Activated effector memory CD4-positive, alpha-beta T cell treated with anti-CD3 and anti-CD28 coated beads, Interleukin-2, amount 50 U/mL, for 16 hours (primary cell): ENCODE results near the gene LRRC53.

ENCODE experiments used
- DNase-seq: peaks from one replicate; pipeline ENCODE4 v3.0.0-alpha.2; 2020

Gene LRRC53

DNA sequence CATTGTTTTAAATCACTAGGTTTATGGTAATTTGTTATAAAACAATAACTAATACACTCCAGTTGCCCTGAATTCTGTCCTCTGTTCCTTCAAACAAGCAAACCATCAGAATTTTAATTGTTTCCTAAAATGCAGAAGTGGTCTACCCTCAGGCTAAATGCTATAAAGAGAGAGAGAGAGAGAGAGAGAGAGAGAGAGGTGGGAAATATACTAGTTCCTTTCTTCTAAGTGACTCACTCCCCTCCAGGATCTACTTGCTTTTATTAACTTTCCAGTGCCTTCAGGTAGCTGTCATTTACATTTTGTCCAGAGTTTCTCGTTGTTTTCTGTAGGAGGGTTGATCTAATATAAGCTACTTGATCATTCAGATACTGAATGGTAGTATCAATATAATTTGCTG, 26.4 kb downstream of the LRRC53 start:
- DNase-seq, result no peak

DNA sequence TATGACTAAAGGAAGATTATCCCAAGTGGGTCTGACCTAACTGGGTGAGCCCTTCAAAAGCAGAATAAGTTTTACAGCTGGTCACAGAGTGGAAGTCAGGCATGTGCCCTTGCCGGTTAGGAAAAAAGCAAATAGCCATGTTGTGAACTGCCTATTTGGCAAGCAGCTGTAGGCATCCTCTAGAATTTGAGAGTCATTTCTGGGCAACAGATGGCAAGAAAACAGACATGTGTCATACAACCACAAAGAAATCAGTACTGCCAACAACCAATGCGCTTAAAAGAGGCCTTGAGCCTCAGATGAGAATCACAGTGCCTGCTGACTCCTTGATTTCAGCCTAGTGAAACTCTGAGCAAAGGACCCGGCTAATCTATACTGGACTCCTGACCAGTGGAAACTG, 26.8 kb downstream of the LRRC53 start:
- DNase-seq, result no peak

DNA sequence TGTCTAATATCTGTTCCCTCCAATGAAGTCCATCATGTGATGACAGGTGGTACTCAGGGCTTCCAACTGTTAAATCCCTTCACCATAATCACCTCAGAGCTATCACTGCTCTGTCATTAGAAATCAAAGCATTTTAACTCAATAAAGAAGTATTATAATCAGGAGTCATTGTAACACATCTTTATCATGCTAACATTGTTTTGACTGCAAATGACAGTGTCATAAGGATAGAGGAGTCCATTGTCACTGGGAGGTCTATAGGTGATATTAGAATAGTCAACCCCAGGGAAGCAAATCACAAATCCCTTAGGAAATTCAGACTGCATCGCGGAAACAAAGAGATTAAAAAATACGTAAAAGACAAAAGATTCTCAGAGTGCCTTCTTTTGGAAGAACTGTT, 30.8 kb downstream of the LRRC53 start:
- no peak for DNase-seq

DNA sequence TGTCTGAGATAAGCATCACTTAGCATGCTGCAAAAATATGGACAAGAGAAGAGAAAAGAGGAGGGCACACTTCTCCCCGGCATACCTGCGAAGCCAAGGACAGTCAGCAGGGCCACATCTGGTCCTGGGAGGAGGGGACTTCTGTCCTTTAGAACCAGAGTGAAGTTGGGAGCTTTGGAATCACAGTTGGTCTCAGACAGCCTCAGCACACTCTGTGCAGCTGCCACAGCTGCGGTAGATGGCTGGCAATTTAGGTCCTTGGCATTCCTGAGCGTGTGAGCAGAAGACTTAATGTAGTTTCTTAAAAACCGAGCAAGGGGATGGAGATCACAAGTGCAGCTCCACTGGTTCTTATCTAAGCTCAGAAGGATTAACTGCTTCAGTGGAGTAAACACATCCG, 32.3 kb downstream of the LRRC53 start:
- DNase-seq, result no peak

DNA sequence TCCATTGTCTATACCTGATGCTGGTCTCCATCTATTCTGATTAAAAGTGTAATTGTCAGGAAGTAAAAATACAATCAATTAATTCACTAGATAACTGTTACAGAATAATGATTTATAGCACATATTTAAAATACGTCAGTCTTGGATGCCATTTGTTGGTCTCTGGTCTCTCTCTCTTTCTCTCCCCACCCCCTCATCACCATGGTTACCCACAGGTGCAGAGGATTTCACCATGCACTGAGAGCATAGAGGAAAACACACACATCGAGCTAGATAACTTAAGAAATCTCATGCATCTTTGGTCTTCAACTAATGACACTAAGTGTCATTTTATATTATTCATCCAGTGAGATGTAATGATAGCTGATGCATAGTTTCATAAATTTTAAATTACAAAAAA, 33.4 kb downstream of the LRRC53 start:
- DNase-seq, result no peak

DNA sequence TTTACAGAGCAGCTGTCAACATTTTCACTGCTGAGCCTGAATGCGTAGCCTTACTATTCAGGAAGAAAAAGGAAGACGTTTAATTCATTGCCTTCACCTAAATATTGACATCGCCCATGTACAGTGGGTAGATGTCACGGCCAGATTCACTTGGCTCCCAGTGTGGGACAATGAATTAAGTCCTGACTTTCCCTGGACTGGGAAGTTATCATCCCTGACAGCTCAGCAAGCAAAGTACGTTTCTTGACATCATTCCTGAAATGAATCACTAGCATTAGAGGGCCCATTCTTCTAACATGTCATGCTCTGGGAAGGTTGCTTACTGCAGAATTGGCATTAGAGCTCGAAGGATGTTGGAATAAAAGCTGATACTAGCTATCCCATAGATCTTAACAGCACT, 37.8 kb downstream of the LRRC53 start:
- no peak for DNase-seq

DNA sequence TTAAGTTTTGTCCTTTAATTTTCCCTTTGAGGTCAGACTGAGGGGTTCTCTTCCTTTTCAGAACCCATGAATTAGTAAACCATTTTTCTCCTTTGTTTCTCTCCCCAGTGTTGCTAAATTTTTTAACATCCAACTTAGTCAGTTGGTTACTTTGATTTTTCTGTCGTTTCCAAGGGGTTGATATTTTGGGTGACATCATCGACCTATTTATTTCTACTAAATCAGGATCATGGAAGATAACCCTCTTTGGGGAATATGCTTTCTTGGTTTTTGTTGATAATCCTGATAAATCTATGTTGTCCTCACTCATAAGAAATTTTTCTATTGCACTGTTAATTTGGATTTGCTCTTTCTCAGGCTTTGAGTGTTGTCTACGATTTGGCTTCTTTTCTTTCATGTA, 40.9 kb downstream of the LRRC53 start:
- no peak for DNase-seq

DNA sequence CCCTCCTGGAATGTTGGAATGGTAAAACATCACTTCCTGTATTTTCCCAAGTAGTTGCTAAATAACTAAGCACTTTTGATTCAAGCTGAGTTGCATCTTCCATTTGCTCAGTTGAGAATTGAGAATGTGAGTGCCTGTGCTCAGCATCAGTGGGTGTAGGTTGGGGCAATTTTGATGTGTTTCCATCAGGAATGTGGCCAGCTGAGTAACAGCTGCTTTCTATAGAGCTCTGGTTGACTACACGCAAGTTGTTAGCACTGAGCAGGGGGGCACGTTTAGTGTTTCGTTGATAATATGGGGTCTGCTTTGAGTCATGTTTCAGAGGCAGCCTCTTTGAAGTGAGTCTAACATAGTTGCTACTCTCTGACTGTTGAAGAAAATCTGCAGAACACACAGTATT, 41.5 kb downstream of the LRRC53 start:
- DNase-seq, result no peak

DNA sequence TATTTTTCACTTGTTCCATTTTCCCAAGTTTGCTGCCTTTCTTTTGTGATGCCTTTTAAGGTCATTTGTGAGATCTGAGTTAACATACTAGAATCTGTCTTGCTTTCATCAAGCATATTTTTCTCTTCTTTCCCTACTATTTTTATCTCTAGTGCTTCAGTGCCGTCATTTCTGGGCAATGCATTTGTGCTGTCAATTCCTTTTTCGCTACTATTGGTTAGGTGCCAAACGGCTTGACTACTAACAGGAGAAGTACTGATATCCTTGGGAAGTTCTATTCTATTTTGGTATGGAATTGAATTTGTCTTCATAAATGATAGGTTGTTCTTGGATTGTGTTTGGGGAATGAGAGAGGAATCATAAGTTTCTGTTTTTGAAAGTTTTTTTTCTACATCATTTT, 42.2 kb downstream of the LRRC53 start:
- no peak for DNase-seq

DNA sequence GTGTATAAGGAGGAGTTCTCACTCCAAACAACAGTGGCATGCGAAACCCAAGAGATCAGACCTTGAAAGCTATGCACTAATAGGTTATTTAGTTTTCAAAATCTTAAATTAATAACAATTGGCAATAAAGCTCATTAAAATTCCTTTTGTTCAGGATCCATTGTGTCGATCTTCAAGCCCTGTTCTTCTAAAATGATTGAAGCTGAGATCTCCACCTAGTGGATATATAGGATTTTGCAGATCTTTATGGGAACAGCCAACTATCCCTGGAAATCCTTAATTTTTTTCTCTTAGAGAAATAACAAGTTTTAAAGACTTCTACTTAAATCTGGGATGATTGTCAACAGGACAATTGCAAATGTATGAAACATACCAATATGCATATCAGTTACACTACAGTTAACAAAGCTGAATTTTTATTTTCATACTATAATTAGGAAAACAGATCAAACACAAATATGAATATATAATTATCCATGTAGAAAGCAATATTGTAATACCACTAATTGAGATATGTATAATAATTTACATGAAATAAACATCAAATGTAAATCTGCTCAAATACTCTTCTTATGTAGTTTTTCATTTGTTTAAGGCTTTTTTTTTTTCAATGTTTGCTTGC, 43.3 kb downstream of the LRRC53 start:
- DNase-seq, result no peak

DNA sequence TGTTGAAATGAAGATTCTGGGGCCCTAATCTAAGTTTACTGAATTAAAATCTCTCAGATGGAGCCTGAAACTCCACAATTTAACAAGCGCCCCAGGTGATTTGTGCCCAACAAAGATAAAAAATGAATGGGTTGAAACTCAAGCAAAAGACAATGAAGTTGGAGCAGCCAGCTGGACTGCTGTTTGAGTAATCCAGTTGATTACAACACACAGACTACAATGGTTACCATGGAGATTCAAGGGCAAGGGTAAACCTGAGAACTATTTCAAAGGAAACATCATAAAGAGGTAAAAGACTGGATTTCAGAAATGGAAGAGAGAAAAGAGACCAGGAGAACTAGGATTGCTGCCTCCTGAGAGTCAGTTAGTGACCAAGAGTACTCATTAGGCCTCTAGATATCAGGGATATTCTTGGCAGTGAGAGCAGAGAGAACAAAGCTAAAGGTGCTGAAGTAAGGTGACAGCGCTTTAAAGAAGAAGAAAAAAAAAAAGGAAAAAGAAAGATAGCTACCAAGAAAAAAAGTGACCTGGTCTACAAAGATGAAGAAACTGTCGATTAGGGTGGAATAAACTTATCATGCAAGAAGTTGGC, 44.5 kb downstream of the LRRC53 start:
- DNase-seq, result no peak

DNA sequence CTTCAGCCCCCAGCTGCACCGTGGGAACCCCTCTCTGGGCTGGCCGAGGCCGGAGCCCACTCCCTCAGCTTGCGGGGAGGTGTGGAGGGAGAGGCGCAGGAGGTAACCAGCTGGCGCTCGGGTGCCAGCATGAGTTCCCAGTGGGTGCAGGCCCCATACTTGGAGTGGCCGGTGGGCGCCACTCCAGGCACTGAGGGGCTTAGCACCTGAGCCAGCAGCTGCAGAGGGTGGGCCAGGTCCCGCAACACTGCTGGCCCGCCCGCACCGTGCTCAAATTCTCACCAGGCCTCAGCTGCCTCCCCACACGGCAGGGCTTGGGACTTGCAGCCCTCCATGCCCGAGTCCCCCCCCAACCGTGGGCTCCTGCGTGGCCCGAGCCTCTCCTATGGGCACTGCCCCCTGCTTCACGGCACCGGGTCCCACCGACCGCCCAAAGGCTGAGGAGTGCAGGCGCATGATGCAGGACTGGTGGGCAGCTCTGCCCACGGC, 47.2 kb downstream of the LRRC53 start:
- no peak for DNase-seq

DNA sequence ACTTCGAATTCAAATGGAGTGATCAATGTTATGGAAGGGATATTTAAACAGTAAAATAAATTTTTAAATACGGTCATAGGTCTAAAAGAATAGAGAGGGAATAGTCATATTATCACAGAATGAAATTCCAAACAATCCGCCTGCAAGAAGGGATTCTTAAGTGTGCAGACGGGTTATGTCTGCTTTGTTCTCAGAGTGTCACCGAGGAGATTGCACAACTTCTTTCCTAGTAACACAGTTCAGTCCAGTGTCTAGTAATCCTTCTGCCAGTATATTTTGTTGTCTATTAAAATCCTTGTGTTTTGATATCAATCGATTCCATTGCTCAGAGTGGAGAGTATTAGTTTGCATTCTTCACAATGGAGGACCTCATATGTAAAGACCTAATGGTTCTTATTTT, 48.4 kb downstream of the LRRC53 start:
- DNase-seq, result no peak

DNA sequence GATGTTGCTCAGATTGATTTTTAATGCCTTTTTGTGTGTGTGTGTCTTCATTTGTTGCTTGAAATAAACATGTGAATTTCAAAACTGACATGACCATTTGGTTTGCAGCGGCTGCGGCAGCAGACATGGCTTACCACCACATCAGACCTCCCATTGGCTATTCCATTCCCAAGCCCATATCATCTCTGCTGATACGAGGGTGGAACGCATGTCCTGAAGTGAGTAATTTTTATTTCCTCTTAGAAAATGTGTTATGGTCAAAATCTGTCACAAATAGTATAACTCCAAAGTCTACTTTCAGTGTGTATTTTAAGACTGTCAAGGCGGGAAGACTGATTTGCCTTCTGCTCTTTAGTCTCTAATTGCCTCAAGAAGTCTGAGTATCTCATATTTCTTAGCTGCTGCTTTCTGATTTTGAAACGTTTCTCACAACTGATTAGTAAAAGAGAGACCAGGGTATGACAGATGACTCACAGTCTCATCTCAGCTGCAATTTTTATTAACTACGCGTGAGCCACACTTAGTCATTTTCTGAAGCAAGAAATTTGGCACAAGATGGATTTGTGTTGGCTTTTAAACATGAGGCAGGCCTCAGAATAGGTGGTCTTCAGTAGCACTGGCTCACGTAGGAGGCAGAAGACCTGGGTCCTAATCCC, 49.0 kb downstream of the LRRC53 start:
- DNase-seq, result no peak

DNA sequence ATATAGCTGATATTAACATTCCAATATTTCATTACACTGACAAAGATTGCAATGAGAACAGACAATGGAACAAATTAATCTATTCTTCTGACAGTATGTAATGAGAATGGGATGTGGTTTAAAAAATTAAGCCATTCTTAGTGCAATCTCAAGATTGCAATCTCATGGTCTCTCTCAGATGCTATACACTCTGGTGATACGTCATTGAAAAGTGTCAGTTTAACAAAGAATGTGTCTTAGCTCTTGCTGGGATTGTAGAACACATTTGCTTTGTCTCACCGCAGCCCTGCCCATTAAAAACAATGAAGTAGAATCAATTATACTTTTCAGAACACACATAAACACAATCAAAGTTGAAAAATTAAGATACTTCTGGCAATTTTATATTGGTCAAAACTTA, 55.2 kb downstream of the LRRC53 start:
- no peak for DNase-seq

DNA sequence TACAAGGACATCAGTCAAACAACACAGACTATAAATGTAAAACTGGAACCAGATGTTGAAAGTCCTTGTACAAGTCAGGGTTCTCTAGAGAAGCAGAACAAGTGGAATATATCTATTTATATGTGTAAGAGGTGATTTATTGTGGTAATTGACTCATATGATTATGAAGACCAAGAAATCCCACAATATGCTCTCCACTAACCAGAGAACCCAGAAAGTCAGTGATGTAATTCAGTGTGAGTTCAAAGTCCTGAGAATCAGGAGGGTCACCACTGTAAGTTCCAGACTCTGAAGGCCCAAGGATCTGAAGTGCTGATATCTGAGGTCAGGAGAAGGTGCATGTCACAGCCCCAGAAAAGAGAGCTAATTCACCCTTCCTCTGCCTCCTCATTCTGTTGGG, 57.0 kb downstream of the LRRC53 start:
- no peak for DNase-seq

DNA sequence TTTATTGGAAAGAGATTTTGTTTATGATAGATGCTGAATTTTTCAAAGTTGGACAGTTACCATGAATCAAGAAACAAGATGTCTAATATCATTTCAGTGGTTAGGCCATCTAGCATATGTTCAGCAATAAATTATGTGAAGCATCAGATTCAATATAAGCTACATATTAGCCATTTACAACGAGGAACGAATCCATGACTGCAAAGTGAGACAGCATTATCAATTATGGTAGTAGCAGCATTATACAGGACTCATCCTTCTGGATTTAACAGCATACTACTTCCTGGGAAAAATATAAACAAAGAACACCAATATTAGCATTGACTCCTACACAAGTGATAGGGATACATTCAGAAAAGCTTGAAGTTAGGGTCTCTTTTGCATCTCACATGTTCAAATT, 59.1 kb downstream of the LRRC53 start:
- DNase-seq, result no peak

DNA sequence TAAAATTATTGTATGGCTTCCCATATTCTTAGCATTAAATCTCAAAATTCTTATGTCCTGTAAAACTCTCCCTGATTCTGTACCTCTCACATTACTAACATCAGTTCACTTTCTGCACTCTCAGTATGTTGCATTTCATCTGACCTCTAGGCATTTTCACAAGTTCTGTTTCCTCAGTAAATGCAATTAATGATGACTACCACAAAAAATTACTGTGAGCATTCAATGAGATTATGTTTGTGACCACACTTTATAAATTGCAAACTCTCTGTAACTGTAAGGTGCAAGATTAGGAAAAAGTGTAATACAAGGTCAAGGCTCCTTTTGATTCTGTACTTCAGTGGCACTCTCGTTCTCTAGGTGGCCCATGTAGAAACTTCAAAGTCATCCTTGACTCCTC, 60.4 kb downstream of the LRRC53 start:
- no peak for DNase-seq

DNA sequence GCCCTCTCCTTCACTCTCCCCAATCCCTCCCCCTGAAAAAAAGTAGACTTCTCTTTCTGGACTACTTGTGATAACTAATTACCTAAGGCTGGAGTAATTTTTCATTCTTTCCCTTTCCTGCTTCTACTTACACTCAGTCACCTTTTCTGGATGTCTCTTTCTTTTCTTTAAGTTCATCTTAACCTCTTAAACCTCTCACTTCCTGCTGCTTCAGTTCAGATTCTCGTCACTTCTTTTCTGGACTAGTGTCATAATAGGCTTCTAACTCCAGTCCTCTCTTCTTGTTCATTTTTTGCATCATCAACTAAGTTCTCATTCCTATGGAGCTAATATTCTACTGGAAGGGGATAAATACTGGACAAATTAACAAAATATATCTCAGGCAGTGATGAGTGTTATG, 75.4 kb downstream of the LRRC53 start:
- DNase-seq, result no peak

DNA sequence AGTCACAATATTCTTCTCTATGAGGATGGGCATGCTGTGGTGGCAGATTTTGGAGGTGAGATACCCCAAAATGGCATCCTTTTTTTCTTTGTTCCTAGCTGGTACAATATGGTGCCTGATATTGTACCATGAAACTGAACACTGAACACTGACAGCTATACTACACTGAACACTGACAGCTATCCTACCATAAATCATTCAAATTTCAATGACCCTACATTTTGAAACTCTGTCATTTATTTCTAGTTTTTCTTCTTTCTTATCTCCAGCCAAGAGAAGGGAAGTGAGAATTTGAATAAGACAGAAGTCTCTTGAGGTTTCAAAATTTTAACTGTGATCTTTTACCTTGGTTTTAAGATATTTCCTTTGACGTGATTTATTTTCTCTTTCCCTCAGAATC, 76.3 kb downstream of the LRRC53 start:
- no peak for DNase-seq

DNA sequence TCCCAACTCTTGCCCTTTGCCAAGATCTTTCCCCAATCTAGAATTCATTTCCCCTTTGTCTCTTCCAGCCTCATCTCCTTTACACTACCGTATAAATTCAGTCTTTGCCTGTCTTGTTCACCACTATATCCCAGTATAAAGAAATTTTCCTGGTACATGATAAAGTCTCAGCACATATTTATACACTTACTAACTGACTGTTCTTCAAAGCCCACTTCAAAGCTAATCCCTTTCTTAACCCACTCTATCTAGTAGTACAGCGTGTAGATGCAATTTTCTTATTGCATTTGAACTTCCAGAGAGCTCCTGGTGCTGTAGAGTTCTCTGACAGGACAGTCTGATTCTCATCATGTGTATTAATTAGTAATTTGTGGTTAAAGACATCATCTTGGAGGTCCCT, 78.1 kb downstream of the LRRC53 start:
- DNase-seq, result no peak

DNA sequence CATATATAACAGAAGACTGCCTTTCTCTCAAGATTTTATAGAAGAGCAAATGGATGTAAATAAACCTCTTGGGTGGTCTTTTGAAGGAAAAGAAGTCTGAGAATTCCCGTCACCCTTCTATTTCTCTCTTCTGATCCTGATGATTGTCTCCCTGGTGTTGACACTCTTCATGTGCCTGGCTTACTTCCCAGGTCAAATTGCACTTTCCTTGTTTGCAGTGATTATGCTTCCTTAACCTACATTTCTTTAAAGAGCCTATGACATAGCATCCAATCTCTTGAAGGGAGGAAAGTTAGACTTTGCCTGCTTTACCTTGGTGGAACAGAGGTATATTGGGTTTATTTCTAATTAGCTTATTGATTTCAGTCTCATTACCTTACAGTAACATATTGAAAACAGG, 80.1 kb downstream of the LRRC53 start:
- no peak for DNase-seq

DNA sequence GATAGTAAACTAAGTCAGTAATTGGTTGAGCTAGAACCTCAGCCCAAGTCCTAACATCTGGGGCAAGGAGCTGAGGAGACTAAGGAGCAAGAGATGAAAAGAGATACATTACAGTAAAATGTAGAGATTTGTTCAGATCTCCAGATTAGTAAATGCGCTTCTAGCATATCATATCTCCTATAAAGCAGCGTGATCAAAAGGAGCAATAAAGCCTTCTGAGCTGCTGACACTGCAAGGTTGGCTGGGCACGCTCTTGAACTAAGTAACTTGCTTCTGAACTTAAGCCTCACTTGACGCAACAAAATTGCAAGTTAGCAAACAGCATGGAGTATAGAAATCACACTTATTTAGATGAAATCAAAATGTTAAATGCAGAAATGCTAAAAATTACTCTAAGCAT, 80.9 kb downstream of the LRRC53 start:
- no peak for DNase-seq

DNA sequence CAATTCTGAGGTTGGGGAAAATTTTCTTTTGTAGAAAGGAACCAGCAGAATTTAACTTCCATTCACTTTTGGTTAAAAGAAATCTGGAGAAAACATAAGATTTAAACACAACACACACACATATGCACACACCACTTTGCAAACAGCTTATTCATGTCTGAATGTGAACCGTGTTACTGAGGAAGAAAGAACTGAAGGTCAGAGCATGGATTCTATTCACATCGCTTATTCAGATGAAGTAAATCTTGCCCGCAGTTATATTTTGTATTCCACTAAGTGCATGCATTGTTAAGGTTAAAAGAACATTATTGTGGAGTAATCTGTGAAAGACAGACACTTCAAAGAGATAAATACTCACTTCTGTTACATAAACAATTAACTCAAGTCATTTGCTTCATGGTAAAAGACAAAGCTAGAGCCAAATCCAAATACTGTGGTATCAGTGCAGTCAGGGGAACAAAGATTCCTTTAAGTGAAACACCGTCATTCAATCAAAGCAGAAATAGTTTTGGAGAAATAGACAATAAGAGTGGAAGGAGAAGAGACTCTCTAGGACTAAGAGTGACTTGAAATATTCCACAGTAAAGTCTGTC, 82.0 kb downstream of the LRRC53 start:
- no peak for DNase-seq
